ENCODE results near the gene AKR1B15.

AKR1B15 gene

GRCh38 chr7:134611611-134612151 lies 62.8 kb downstream of the AKR1B15 start:
- no peak for TF ChIP-seq CTCF (IDR thresholded peaks at IDR 0.05; ENCODE audit: insufficient read depth, low read depth, low read length, missing control alignments)
- H3K4me3 ChIP-seq (ENCODE audit: low read length): no peak overlapping the region
- no peak for DNase-seq (ENCODE audit: low read depth)

GRCh38 chr7:134612197-134612596 lies 63.3 kb downstream of the AKR1B15 start:
- peak; percentile 60 for DNase-seq (ENCODE audit: low read depth)
- peak; percentile 41 for TF ChIP-seq CTCF (IDR thresholded peaks at IDR 0.05; ENCODE audit: insufficient read depth, low read depth, low read length, missing control alignments)
- H3K4me3 ChIP-seq (ENCODE audit: low read length): no peak overlapping the region

- TF ChIP-seq CTCF (IDR thresholded peaks at IDR 0.05; ENCODE audit: insufficient read depth, low read depth, low read length, missing control alignments): no peak
- H3K4me3 ChIP-seq (ENCODE audit: low read length): no peak overlapping the region
- DNase-seq (ENCODE audit: low read depth): peak; percentile 98
Observed at GRCh38 chr7:134613623-134614347, 64.9 kb downstream of the AKR1B15 start.

- no peak overlapping the region for H3K4me3 ChIP-seq (ENCODE audit: low read length)
- no peak for TF ChIP-seq CTCF (IDR thresholded peaks at IDR 0.05; ENCODE audit: insufficient read depth, low read depth, low read length, missing control alignments)
- DNase-seq (ENCODE audit: low read depth): no peak
Observed at GRCh38 chr7:134616611-134617010, 67.7 kb downstream of the AKR1B15 start.

GRCh38 chr7:134618756-134619530 lies 70.0 kb downstream of the AKR1B15 start:
- no peak overlapping the region for H3K4me3 ChIP-seq (ENCODE audit: low read length)
- peak; percentile 88 for DNase-seq (ENCODE audit: low read depth)
- TF ChIP-seq CTCF (IDR thresholded peaks at IDR 0.05; ENCODE audit: insufficient read depth, low read depth, low read length, missing control alignments): no peak

- H3K4me3 ChIP-seq (ENCODE audit: low read length): no peak overlapping the region
- no peak for TF ChIP-seq CTCF (IDR thresholded peaks at IDR 0.05; ENCODE audit: insufficient read depth, low read depth, low read length, missing control alignments)
- DNase-seq (ENCODE audit: low read depth): peak; percentile 96
Observed at GRCh38 chr7:134619627-134620331, 70.9 kb downstream of the AKR1B15 start.
